ENCODE measurements around the gene NTPCR.

GRCh38 chr1:232924874-232925273 lies 25.5 kb upstream of the NTPCR start:
- TF ChIP-seq CTCF (IDR thresholded peaks at IDR 0.05; ENCODE audit: extremely low read depth in 1 of 2, insufficient read depth in 1 of 2, low read depth in 1 of 2, low read length in 2 of 2): no peak
- TF ChIP-seq POLR2AphosphoS5 (IDR thresholded peaks at IDR 0.05; ENCODE audit: insufficient read depth, low read depth, low read length): no peak
- no peak for TF ChIP-seq JUN (IDR thresholded peaks at IDR 0.05; ENCODE audit: borderline replicate concordance, insufficient read depth, insufficient read length, low read depth)
- no peak for TF ChIP-seq EZH2 (IDR thresholded peaks at IDR 0.05; ENCODE audit: borderline replicate concordance, low read depth, low read length, severe bottlenecking)
- no peak for TF ChIP-seq POLR2A (IDR thresholded peaks at IDR 0.05; ENCODE audit: low read depth, low read length)
- no peak for TF ChIP-seq FOS (IDR thresholded peaks at IDR 0.05; ENCODE audit: borderline replicate concordance, insufficient read depth, low read length)
- TF ChIP-seq, protein P1, sequence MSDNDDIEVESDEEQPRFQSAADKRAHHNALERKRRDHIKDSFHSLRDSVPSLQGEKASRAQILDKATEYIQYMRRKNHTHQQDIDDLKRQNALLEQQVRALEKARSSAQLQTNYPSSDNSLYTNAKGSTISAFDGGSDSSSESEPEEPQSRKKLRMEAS (IDR thresholded peaks at IDR 0.05; ENCODE audit: insufficient read depth, insufficient read length): no peak
- no peak for TF ChIP-seq MYC (IDR thresholded peaks at IDR 0.05; ENCODE audit: low read depth, low read length)
- no peak for TF ChIP-seq GATA2 (IDR thresholded peaks at IDR 0.05; ENCODE audit: insufficient read depth, insufficient read length, low read depth, low read length)
